Chondrocyte (in vitro differentiated cells): ENCODE results near the gene MLYCD. TPM values are rescaled to one million over a fixed set of nuclear protein-coding genes. Genes with fewer than 3 reads are reported as not detected.
A peak's percentile ranks its signal among the peaks of the same experiment; 100 is the strongest.

Experiments used
- DNase-seq: peaks from one replicate; pipeline ENCODE4 v3.0.0; 2021; ENCODE audit warnings: mixed read lengths, low spot score
- H3K27ac Mint-ChIP-seq: one replicate; pipeline ENCODE4 v1.8.0; 2021; ENCODE audit warnings: mild to moderate bottlenecking, moderate library complexity, mixed read lengths; ENCODE audit not compliant: unreplicated experiment
- H3K27me3 Mint-ChIP-seq: 2 replicates; pipeline ENCODE4 v1.8.0; 2021; ENCODE audit warnings: low read depth, mixed read lengths
- H3K36me3 Mint-ChIP-seq: 2 replicates; pipeline ENCODE4 v1.8.0; 2021; ENCODE audit warnings: low read depth, mixed read lengths
- H3K4me1 Mint-ChIP-seq: 2 replicates; pipeline ENCODE4 v1.8.0; 2021; ENCODE audit warnings: low read depth, mild to moderate bottlenecking, mixed read lengths
- H3K4me3 Mint-ChIP-seq: one replicate; pipeline ENCODE4 v1.8.0; 2021; ENCODE audit warnings: mild to moderate bottlenecking, moderate library complexity, mixed read lengths; ENCODE audit not compliant: unreplicated experiment
- H3K9me3 Mint-ChIP-seq: 2 replicates; pipeline ENCODE4 v1.8.0; 2021; ENCODE audit warnings: low read depth, mixed read lengths
- CTCF ChIP-seq: fragments of 200-600 bp; sonication (generic); IDR thresholded peaks from 2 replicates; pipeline ENCODE4 v1.5.0; 2021; ENCODE audit warnings: antibody characterized with exemption, mild to moderate bottlenecking, moderate library complexity
- long read RNA-seq: library from polyadenylated mRNA; stranded (forward); transcript quantifications from one replicate; pipeline ENCODE4 v2.0.0, GENCODE V29; 2021
- total RNA-seq: library from RNA; stranded (reverse); gene quantifications from 3 replicates; pipeline ENCODE4 v1.2.1, GENCODE V29; 2021

The MLYCD gene
- 2.9 to 4.4 TPM (median 3.1 TPM) in 3 replicates for total RNA-seq
- long read RNA-seq, full-length matches to known transcripts: 30 of 33 reads
- long read RNA-seq, partial matches to known transcripts: 1 of 33 reads
- long read RNA-seq, other reads (novel, unspliced or antisense): 2 of 33 reads

GRCh38 chr16:83898463-83899271, at the start of gene MLYCD:
TSS of gene MLYCD (plus strand) at chr16:83899115. CDS start at chr16:83899145, 30 bp downstream.
- Mint-ChIP-seq H3K27ac (peak within 1 kb of the TSS; percentile 75), H3K4me3 (peak within 1 kb of the TSS; percentile 77), H3K4me1 (peaks cover 25% of the 10 kb centered on the region), H3K27me3 (peaks cover 8% of the 10 kb centered on the region), H3K9me3 (no peaks in the 10 kb centered on the region), H3K36me3 (no peaks in the 10 kb centered on the region)
- no peak for DNase-seq
- no peak for TF ChIP-seq CTCF

GRCh38 chr16:83849421-83849820, 49.5 kb upstream of the MLYCD start:
- Mint-ChIP-seq H3K9me3 (no peaks in the 10 kb centered on the region), H3K4me3 (no peak overlapping the region), H3K27ac (no peak overlapping the region), H3K27me3 (peaks cover 8% of the 10 kb centered on the region), H3K4me1 (no peaks in the 10 kb centered on the region), H3K36me3 (no peaks in the 10 kb centered on the region)
- no peak for DNase-seq
- TF ChIP-seq CTCF: no peak

- Mint-ChIP-seq H3K9me3 (no peaks in the 10 kb centered on the region), H3K4me3 (no peak overlapping the region), H3K36me3 (no peaks in the 10 kb centered on the region), H3K27me3 (peaks cover 13% of the 10 kb centered on the region), H3K27ac (no peak overlapping the region), H3K4me1 (no peaks in the 10 kb centered on the region)
- no peak for TF ChIP-seq CTCF
- DNase-seq: no peak
Observed at GRCh38 chr16:83850947-83851346, 48.0 kb upstream of the MLYCD start.

GRCh38 chr16:83851473-83851872, 47.4 kb upstream of the MLYCD start:
- no peak for DNase-seq
- H3K27me3 Mint-ChIP-seq: peaks cover 13% of the 10 kb centered on the region
- TF ChIP-seq CTCF: no peak
- H3K36me3 Mint-ChIP-seq: no peaks in the 10 kb centered on the region
- H3K4me3 Mint-ChIP-seq: no peak overlapping the region
- no peaks in the 10 kb centered on the region for H3K9me3 Mint-ChIP-seq
- no peak overlapping the region for H3K27ac Mint-ChIP-seq
- no peaks in the 10 kb centered on the region for H3K4me1 Mint-ChIP-seq

GRCh38 chr16:83852774-83853173, 46.1 kb upstream of the MLYCD start:
- Mint-ChIP-seq H3K4me3 (no peak overlapping the region), H3K27ac (no peak overlapping the region), H3K36me3 (no peaks in the 10 kb centered on the region), H3K9me3 (no peaks in the 10 kb centered on the region), H3K4me1 (no peaks in the 10 kb centered on the region), H3K27me3 (peaks cover 14% of the 10 kb centered on the region)
- TF ChIP-seq CTCF: no peak
- DNase-seq: no peak
